Heart left ventricle (tissue), 16 donors: ENCODE results near the gene LEPR. TPM values are rescaled to one million over a fixed set of nuclear protein-coding genes. Genes with fewer than 3 reads are reported as not detected.

Experiments used
- ATAC-seq, 4 donors: fragments of 200-7000 bp; cut with Tn5 transposase; one replicate each; pipeline ENCODE4 v1.9.1; 2020 to 2022; ENCODE audit warnings: moderate library complexity in 4 of 4, mild to moderate bottlenecking in 3 of 4, moderate number of reproducible peaks in 1 of 4
- DNase-seq, 5 donors: peaks; one replicate each; pipeline ENCODE4 v3.0.0-alpha.2; 2020
- H3K27ac ChIP-seq, 12 donors: fragments of 200-600 bp; sonication (generic) in 4 of 12; one replicate each; pipeline versions ENCODE4 v1.5.0 to v1.8.0; 2016 to 2022; ENCODE audit warnings: mild to moderate bottlenecking in 2 of 12
- H3K27me3 ChIP-seq, 9 donors: fragments of 200-600 bp; sonication (generic) in 2 of 9; one replicate each; pipeline versions ENCODE4 v1.5.1 to v1.8.0; 2016 to 2022; ENCODE audit warnings: mild to moderate bottlenecking in 3 of 9
- H3K36me3 ChIP-seq, 9 donors: fragments of 200-600 bp; sonication (generic) in 2 of 9; one replicate each; pipeline versions ENCODE4 v1.5.0 to v1.8.0; 2018 to 2022; ENCODE audit warnings: mild to moderate bottlenecking in 2 of 9
- H3K4me1 ChIP-seq, 12 donors: fragments of 200-600 bp; sonication (generic) in 4 of 12; one replicate each; pipeline versions ENCODE4 v1.5.0 to v1.8.0; 2016 to 2022; ENCODE audit warnings: mild to moderate bottlenecking in 3 of 12
- H3K4me3 ChIP-seq, 12 donors: fragments of 200-600 bp; sonication (generic) in 4 of 12; one replicate each; pipeline versions ENCODE4 v1.5.0 to v1.8.0; 2017 to 2022; ENCODE audit warnings: mild to moderate bottlenecking in 9 of 12, moderate library complexity in 4 of 12
- H3K9me3 ChIP-seq, 12 donors: fragments of 200-600 bp; sonication (generic) in 4 of 12; one replicate each; pipeline versions ENCODE4 v1.5.0 to v1.8.0; 2016 to 2022; ENCODE audit warnings: mild to moderate bottlenecking in 1 of 12
- CTCF ChIP-seq, 12 donors: fragments of 200-600 bp; sonication (generic) in 4 of 12; IDR thresholded peaks; one replicate each; pipeline versions ENCODE4 v1.5.0 to v1.8.0; 2018 to 2022; ENCODE audit warnings: antibody characterized with exemption in 12 of 12, mild to moderate bottlenecking in 5 of 12
- POLR2A ChIP-seq, 2 donors: fragments of 450-650 bp; IDR thresholded peaks; one replicate each; pipeline ENCODE4 v1.6.1; 2017; ENCODE audit warnings: antibody characterized with exemption in 2 of 2, mild to moderate bottlenecking in 2 of 2, moderate library complexity in 2 of 2
- WGBS, 4 donors: extraction: QIAGEN DNeasy Blood & Tissue Kit in 2 of 4; methylation state at CpG; one replicate each; pipeline versions ENCODE4 v1.1.5 to v1.1.7; 2013 to 2018; 5-methylcytosine and 5-hydroxymethylcytosine counted together
- intact Hi-C, 10 donors: fragments of 100-400 bp; cut with DNase I; formaldehyde crosslinking; loops; one replicate each; pipeline versions ENCODE4 v1.11.1 to v1.14.2; 2022
- polyA plus RNA-seq, 2 donors: library from polyadenylated mRNA; stranded (reverse); fragments of 200-250 nt; gene quantifications; one replicate each; pipeline ENCODE4 v1.2.3, GENCODE V29; 2013
- total RNA-seq, 9 donors: library from RNA; depleted of rRNA in 2 of 9; stranded (reverse); fragments of >200 nt in 2 of 9; fragmentation: NEBNext Ultra II Directional in 3 of 9; extraction: Animal tissue kit (Norgen Biotek cat#: 25700) in 3 of 9; gene quantifications; one replicate each; pipeline versions ENCODE4 v1.1.0 to v1.2.4, GENCODE V29; 2016 to 2023
- donor health status: ischemic (EF 13 %, LVEDD 7.1; RV severe dilation, severe dysfunction).
- donor health status: healthy with polysubstance abuse.
- donor health status: DM: no; HTN: yes; CAD: no.
- donor health status: DM: no; HTN: no; CAD: no.
- donor health status: ischemic (EF 25% LVEDD 6.9; RV normal size, moderate dysfunction).
- donor health status: ischemic (EF 25% LVEDD 5.7; RV mildly dilated, moderate dysfunction).
- donor health status: healthy.
- donor health status: DM: yes; HTN: yes; CAD: no.
- donor health status: ischemic (EF 35%, LVEDD 5.7; RV mildly dilated, moderate dysfunction).
- donor health status: nonischemic (EF 11% LVEDD 7.7; RV severe dilation, severe dysfunction).
- donor health status: DM: yes; HTN: yes; CAD: no.
- donor health status: PGD.
- donor health status: ischemic (EF 29% LVEDD 5.4; RV normal size, mild dysfunction).
- donor health status: nonischemic (EF 23%, LVEDD 6.1; RV moderate dilation, normal function).

The LEPR gene
- total and polyA plus RNA-seq, 11 donors: 1.5 to 11.6 (median 5.0) TPM

GRCh38 chr1:65429078-65429477 lies 8.6 kb downstream of the LEPR start:
- TF ChIP-seq POLR2A (IDR thresholded peaks at IDR 0.05) (no peak), CTCF (IDR thresholded peaks at IDR 0.05) (no peak)
- no peak for DNase-seq
- ATAC-seq: no peak
- intact Hi-C loops: loop anchor here in 7 of 10 donors (10.0 kb wide), 5 partner anchors 164 to 364 kb away; no protein-coding TSS in a partner anchor
- Histone ChIP-seq H3K4me1 (peaks cover 0 to 44% (median 10%) of the 10 kb centered on the region in 12 donors), H3K9me3 (no peaks in the 10 kb centered on the region), H3K36me3 (peaks cover 0 to 88% (median 73%) of the 10 kb centered on the region in 9 donors), H3K4me3 (no peak overlapping the region), H3K27ac (peak overlapping the region in 7 of 12 donors; percentile 9 to 84 (median 55)), H3K27me3 (no peaks in the 10 kb centered on the region)
- 87 to 93% (median 90%) methylated on average over 2 of the region's 2 CpGs for WGBS, 4 donors

GRCh38 chr1:65429806-65430205 lies 9.3 kb downstream of the LEPR start:
- DNase-seq: peak in 2 of 5 donors; percentile 13 to 30
- Histone ChIP-seq H3K4me1 (peaks cover 0 to 37% (median 9%) of the 10 kb centered on the region in 12 donors), H3K9me3 (no peaks in the 10 kb centered on the region), H3K4me3 (no peak overlapping the region), H3K27me3 (no peaks in the 10 kb centered on the region), H3K27ac (peak overlapping the region in 11 of 12 donors; percentile 9 to 84 (median 54)), H3K36me3 (peaks cover 0 to 91% (median 79%) of the 10 kb centered on the region in 9 donors)
- peak in 3 of 4 donors; percentile 38 to 69 (median 51) for ATAC-seq
- intact Hi-C loops: loop anchor here in 9 of 10 donors (1.0 to 10.0 kb wide), 12 partner anchors 96 to 365 kb away; no protein-coding TSS in a partner anchor
- 53 to 65% (median 61%) methylated on average over 7 of the region's 7 CpGs for WGBS, 4 donors
- TF ChIP-seq CTCF (IDR thresholded peaks at IDR 0.05) (no peak), POLR2A (IDR thresholded peaks at IDR 0.05) (no peak)

- intact Hi-C loops: loop anchor here in 9 of 10 donors (1.0 to 10.0 kb wide), 7 partner anchors 96 to 258 kb away; no protein-coding TSS in a partner anchor
- peak; percentile 37 to 77 (median 63) for TF ChIP-seq CTCF (IDR thresholded peaks at IDR 0.05)
- TF ChIP-seq POLR2A (IDR thresholded peaks at IDR 0.05): no peak
- ATAC-seq (no peak), DNase-seq (no peak)
- Histone ChIP-seq H3K36me3 (peaks cover 0 to 79% (median 66%) of the 10 kb centered on the region in 9 donors), H3K9me3 (no peaks in the 10 kb centered on the region), H3K27me3 (no peaks in the 10 kb centered on the region), H3K4me3 (no peak overlapping the region), H3K4me1 (peaks cover 0 to 31% (median 9%) of the 10 kb centered on the region in 12 donors), H3K27ac (peak overlapping the region in 5 of 12 donors; percentile 53 to 84 (median 59))
- 38 to 59% (median 53%) methylated on average over 1 of the region's 1 CpG for WGBS, 4 donors
Observed at GRCh38 chr1:65431111-65431705, 10.7 kb downstream of the LEPR start.

GRCh38 chr1:65432918-65433317 lies 12.4 kb downstream of the LEPR start:
- ATAC-seq (no peak), DNase-seq (no peak)
- no peak for TF ChIP-seq POLR2A (IDR thresholded peaks at IDR 0.05)
- TF ChIP-seq CTCF (IDR thresholded peaks at IDR 0.05): no peak
- Histone ChIP-seq H3K4me3 (no peak overlapping the region), H3K27me3 (no peaks in the 10 kb centered on the region), H3K9me3 (no peaks in the 10 kb centered on the region), H3K36me3 (peaks cover 0 to 69% (median 49%) of the 10 kb centered on the region in 9 donors), H3K27ac (no peak overlapping the region), H3K4me1 (peaks cover 0 to 32% (median 9%) of the 10 kb centered on the region in 12 donors)
- intact Hi-C loops: loop anchor here in 9 of 10 donors (5.0 to 10.0 kb wide), 5 partner anchors 94 to 254 kb away; no protein-coding TSS in a partner anchor
- WGBS, 4 donors: 72 to 76% (median 74%) methylated on average over 8 of the region's 8 CpGs
